ENCODE measurements around the gene POU2F3. TPM values are rescaled to one million over a fixed set of nuclear protein-coding genes. Genes with fewer than 3 reads are reported as not detected.

The POU2F3 gene
- total and polyA plus RNA-seq, 2 of the 8 experiments (the other 6 are each of a cell fraction or from before 2014, with no cell fraction given): 1.0 to 2.1 TPM

DNA sequence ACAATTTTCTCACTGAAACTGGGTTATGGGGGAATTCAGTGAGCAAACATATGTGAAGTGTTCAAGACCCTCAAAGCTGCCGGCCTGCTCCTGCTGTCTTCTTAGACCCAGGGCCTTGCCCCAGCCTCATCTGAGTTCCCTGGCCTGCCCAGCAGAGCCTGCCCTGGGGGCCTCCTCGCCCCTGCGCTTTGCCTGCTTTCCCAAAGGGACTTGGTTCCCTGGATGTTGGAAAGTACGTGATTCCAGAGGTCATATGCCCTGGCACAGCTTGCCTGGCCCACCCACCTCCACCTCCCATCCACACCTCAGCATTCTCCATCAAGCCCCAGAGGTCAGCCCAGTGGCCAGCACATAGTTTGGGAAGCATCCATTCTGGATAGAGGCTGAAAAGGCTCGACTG lies 13.7 kb upstream of the POU2F3 start (continued):
- no peak for TF ChIP-seq CBX5 (IDR thresholded peaks at IDR 0.05; ENCODE audit: low read depth, low read length)
